ENCODE results near the gene PAX8.

- TF ChIP-seq CTCF (conservative IDR thresholded peaks at IDR 0.05) = peak; percentile 89
- TF ChIP-seq ZFX (IDR thresholded peaks at IDR 0.05) = no peak
Observed at GRCh38 chr2:113248997-113249770, 29.5 kb downstream of the PAX8 start.
